GM12892 (cell line): Measurements from ENCODE around the gene ARL4A.

Experiments
- POLR2A ChIP-seq: IDR thresholded peaks from 2 replicates; pipeline ENCODE4 v1.6.1; 2011; ENCODE audit warnings: low read depth, low read length, control low read depth
- POLR2AphosphoS5 ChIP-seq: IDR thresholded peaks from 2 replicates; pipeline ENCODE4 v1.6.1; 2011; ENCODE audit warnings: low read depth, low read length, control low read depth

GRCh38 chr7:12690041-12690878 is 2.8 kb downstream of the ARL4A start:
- no peak for TF ChIP-seq POLR2AphosphoS5
- no peak for TF ChIP-seq POLR2A
